GM23338 (cell line): ENCODE results near the gene ITSN2. TPM values are rescaled to one million over a fixed set of nuclear protein-coding genes. Genes with fewer than 3 reads are reported as not detected.

ENCODE experiments used
- ATAC-seq: fragments of 200-7000 bp; cut with Tn5 transposase; 3 replicates; pipeline ENCODE4 v1.9.1; 2020
- DNase-seq: peaks from one replicate; pipeline ENCODE4 v3.0.0-alpha.2; 2015; ENCODE audit warnings: low spot score
- H2AFZ ChIP-seq: fragments of 200-600 bp; sonication (generic); 2 replicates; pipeline ENCODE4 v1.8.0; 2016; ENCODE audit warnings: antibody characterized with exemption, mild to moderate bottlenecking, moderate library complexity
- H3F3A ChIP-seq: fragments of 200-600 bp; sonication (generic); replicated peaks from 2 replicates; pipeline ENCODE4 v1.8.0; 2017; ENCODE audit warnings: antibody characterized with exemption, mixed run types, low read depth
- H3K27ac ChIP-seq: fragments of 200-600 bp; sonication (generic); 2 replicates; pipeline ENCODE4 v1.6.1; 2016; ENCODE audit warnings: low read depth
- H3K27me3 ChIP-seq: fragments of 200-600 bp; sonication (generic); 2 replicates; pipeline ENCODE4 v1.8.0; 2016; ENCODE audit warnings: mild to moderate bottlenecking, mixed run types, moderate library complexity; ENCODE audit not compliant: insufficient read depth
- H3K36me3 ChIP-seq: fragments of 200-600 bp; sonication (generic); 2 replicates; pipeline ENCODE4 v1.8.0; 2016; ENCODE audit warnings: mild to moderate bottlenecking; ENCODE audit not compliant: insufficient read depth
- H3K4me1 ChIP-seq: fragments of 200-600 bp; sonication (generic); 2 replicates; pipeline ENCODE4 v1.8.0; 2016; ENCODE audit warnings: mild to moderate bottlenecking, moderate library complexity; ENCODE audit not compliant: insufficient read depth
- H3K4me2 ChIP-seq: fragments of 200-600 bp; sonication (generic); 2 replicates; pipeline ENCODE4 v1.7.1; 2017; ENCODE audit warnings: mixed run types
- H3K4me3 ChIP-seq: fragments of 200-600 bp; sonication (generic); 2 replicates; pipeline ENCODE4 v1.6.1; 2016; ENCODE audit warnings: mixed run types
- H3K79me2 ChIP-seq: fragments of 200-600 bp; sonication (generic); replicated peaks from 2 replicates; pipeline ENCODE4 v1.8.0; 2017; ENCODE audit warnings: mild to moderate bottlenecking; ENCODE audit not compliant: insufficient read depth
- H3K9me2 ChIP-seq: fragments of 200-600 bp; sonication (generic); 2 replicates; pipeline ENCODE4 v1.8.0; 2017; ENCODE audit not compliant: insufficient read depth
- H4K20me1 ChIP-seq: fragments of 200-600 bp; sonication (generic); replicated peaks from 2 replicates; pipeline ENCODE4 v1.8.0; 2017; ENCODE audit warnings: mild to moderate bottlenecking; ENCODE audit not compliant: insufficient read depth
- H3K27ac Mint-ChIP-seq: 2 replicates; pipeline ENCODE4 v1.8.0; 2020; ENCODE audit warnings: inconsistent platforms, mild to moderate bottlenecking, moderate library complexity, mixed read lengths
- H3K27me3 Mint-ChIP-seq: 3 replicates; pipeline ENCODE4 v1.8.0; 2022; ENCODE audit warnings: low read depth, mild to moderate bottlenecking, moderate library complexity, mixed read lengths, inconsistent platforms; ENCODE audit not compliant: insufficient read depth, poor library complexity
- H3K36me3 Mint-ChIP-seq: 3 replicates; pipeline ENCODE4 v1.8.0; 2021; ENCODE audit warnings: low read depth, mild to moderate bottlenecking, inconsistent platforms, moderate library complexity, mixed read lengths
- H3K4me1 Mint-ChIP-seq: 3 replicates; pipeline ENCODE4 v1.8.0; 2020; ENCODE audit warnings: mild to moderate bottlenecking, inconsistent platforms, mixed read lengths
- H3K4me3 Mint-ChIP-seq: 3 replicates; pipeline ENCODE4 v1.8.0; 2021; ENCODE audit warnings: moderate library complexity, mild to moderate bottlenecking, inconsistent platforms, mixed read lengths
- H3K9me3 Mint-ChIP-seq: 3 replicates; pipeline ENCODE4 v1.8.0; 2020; ENCODE audit warnings: moderate library complexity, mild to moderate bottlenecking, inconsistent platforms, mixed read lengths
- CREB1 ChIP-seq: fragments of 250-450 bp; sonication (Bioruptor Pico); IDR thresholded peaks from 2 replicates; pipeline ENCODE4 v1.5.0; 2020; ENCODE audit warnings: low read depth, mild to moderate bottlenecking, moderate library complexity
- ETS1 ChIP-seq: IDR thresholded peaks from 2 replicates; pipeline ENCODE4 v1.6.1; 2016; ENCODE audit warnings: antibody characterized with exemption
- EZH2phosphoT487 ChIP-seq: fragments of 200-600 bp; sonication (generic); IDR thresholded peaks from one replicate; pipeline ENCODE4 v1.8.1; 2018; ENCODE audit warnings: antibody characterized with exemption; ENCODE audit not compliant: unreplicated experiment
- NANOG ChIP-seq: IDR thresholded peaks from 2 replicates; pipeline ENCODE4 v1.6.1; 2016; ENCODE audit warnings: antibody characterized with exemption, borderline replicate concordance
- POLR2AphosphoS5 ChIP-seq: IDR thresholded peaks from 2 replicates; pipeline ENCODE4 v1.6.1; 2016; ENCODE audit warnings: antibody characterized with exemption, low read depth
- STAT1 ChIP-seq: IDR thresholded peaks from one replicate; pipeline ENCODE4 v1.6.1; 2016; ENCODE audit warnings: antibody characterized with exemption; ENCODE audit not compliant: unreplicated experiment
- ZNF114 ChIP-seq: fragments of 250-450 bp; sonication (Bioruptor Pico); IDR thresholded peaks from 2 replicates; pipeline ENCODE4 v1.5.0; 2020; ENCODE audit warnings: mild to moderate bottlenecking, moderate library complexity
- ZNF331 ChIP-seq: fragments of 250-450 bp; sonication (Bioruptor Pico); IDR thresholded peaks from 2 replicates; pipeline ENCODE4 v1.5.0; 2020; ENCODE audit warnings: low read depth, mild to moderate bottlenecking, moderate library complexity
- ZNF462 ChIP-seq: fragments of 250-450 bp; sonication (Bioruptor Pico); IDR thresholded peaks from 2 replicates; pipeline ENCODE4 v1.5.0; 2020; ENCODE audit warnings: mild to moderate bottlenecking, moderate library complexity
- polyA plus RNA-seq: library from polyadenylated mRNA; unstranded; fragments of >200 nt; fragmentation: Nextera tagmentation; extraction: Ambion mirVana; gene quantifications from 2 replicates; pipeline ENCODE4 v1.2.1, GENCODE V29; 2016
- total RNA-seq: library from RNA; depleted of rRNA; stranded (reverse); fragments of >200 nt; shearing (Covaris generic); gene quantifications from 2 replicates; pipeline ENCODE4 v1.2.3, GENCODE V29; 2014

Gene ITSN2
- total and polyA plus RNA-seq, 2 experiments from 2014 or later, result 17.1 to 17.8 TPM

- TF ChIP-seq CREB1 (no peak), POLR2AphosphoS5 (no peak), ZNF331 (CRISPR knock-in tag) (no peak)
Observed at GRCh38 chr2:24337890-24338289, 22.4 kb downstream of the ITSN2 start (continued).

GRCh38 chr2:24336811-24337210 lies 23.5 kb downstream of the ITSN2 start:
- H3K4me1 ChIP-seq, result peaks cover 18% of the 10 kb centered on the region
- no peaks in the 10 kb centered on the region for H4K20me1 ChIP-seq
- H3K4me3 ChIP-seq, result no peak overlapping the region
- peaks cover 5% of the 10 kb centered on the region; the same call in 1 of the 2 replicates for H3K79me2 ChIP-seq
- no peaks in the 10 kb centered on the region for H3K9me2 ChIP-seq
- H3K4me3 Mint-ChIP-seq, result no peak overlapping the region
- peaks cover 14% of the 10 kb centered on the region for H3K4me1 Mint-ChIP-seq
- TF ChIP-seq POLR2AphosphoS5 (no peak), ZNF114 (CRISPR knock-in tag) (no peak), ETS1 (no peak), EZH2phosphoT487 (no peak), ZNF462 (no peak), STAT1 (no peak), NANOG (no peak)
- no peaks in the 10 kb centered on the region for H3F3A ChIP-seq
- H3K27ac Mint-ChIP-seq, result no peak overlapping the region
- H3K9me3 Mint-ChIP-seq, result no peaks in the 10 kb centered on the region; the same call in 2 of the 3 replicates
- H3K36me3 Mint-ChIP-seq, result no peaks in the 10 kb centered on the region
- no peak for ATAC-seq
- no peaks in the 10 kb centered on the region for H3K36me3 ChIP-seq
- no peak overlapping the region for H3K27ac ChIP-seq
- no peak overlapping the region for H2AFZ ChIP-seq
- no peak for DNase-seq
- H3K27me3 Mint-ChIP-seq, result peaks cover 4% of the 10 kb centered on the region
- no peak overlapping the region for H3K4me2 ChIP-seq
- H3K27me3 ChIP-seq, result no peaks in the 10 kb centered on the region
